ENCODE data around the gene HOXB7.

HOXB7 gene

DNA sequence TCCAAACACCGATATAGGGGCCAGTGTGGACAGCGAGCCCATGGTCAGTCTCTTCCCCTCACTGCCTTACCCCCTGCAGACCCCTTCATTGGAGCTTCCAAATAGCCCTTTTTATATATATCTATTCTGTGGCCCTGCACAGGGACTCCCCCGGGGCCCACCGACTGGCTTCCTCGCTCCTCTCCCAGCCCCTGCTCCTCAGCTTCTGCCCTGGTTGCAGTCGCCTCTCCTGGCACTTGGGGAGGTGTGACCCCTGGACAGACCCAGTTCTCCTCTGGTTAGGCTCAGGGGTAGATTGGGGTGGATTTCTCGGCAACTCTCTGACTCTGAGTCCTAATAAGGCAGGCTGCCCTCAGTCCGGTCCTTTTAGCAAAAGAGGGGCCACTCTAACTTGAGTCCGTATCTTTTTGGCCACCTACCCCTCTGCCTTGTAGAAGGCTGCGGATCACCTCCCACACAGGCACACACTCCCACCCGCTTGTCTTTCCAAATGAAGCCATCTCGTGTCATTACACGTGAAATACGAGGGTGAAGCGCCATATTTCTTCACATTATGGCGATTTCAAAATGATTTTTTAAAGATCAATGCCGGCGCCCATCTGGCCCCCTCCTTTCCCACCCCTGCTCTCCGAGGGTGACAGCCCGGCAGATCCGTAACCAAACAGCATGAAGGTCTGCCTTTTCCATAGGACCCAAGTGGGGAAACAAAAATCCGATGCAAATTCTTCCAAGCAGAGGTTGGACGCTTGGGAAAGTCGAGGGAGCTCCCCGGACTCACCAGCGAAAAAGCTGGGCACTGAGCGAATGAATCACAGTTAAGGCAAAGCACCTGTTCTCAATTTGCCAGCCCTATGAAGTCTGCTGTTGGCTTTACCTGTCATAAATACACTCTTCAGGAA, 17.1 kb upstream of the HOXB7 start:
- H3K9me3 ChIP-seq (ENCODE audit: control insufficient read depth, low read length), result no peaks in the 10 kb centered on the region
- WGBS, 2 experiments, result 15 to 20% methylated on average over 27 of the region's 27 CpGs
- peaks cover 100% of the 10 kb centered on the region for H3K27me3 ChIP-seq (ENCODE audit: control insufficient read depth, insufficient read depth, low read length, poor library complexity, severe bottlenecking)
- no peak overlapping the region for H3K27ac ChIP-seq (ENCODE audit: insufficient read depth, low read depth, low read length, poor library complexity, severe bottlenecking)
- peaks cover 4% of the 10 kb centered on the region for H3K4me1 ChIP-seq (ENCODE audit: control insufficient read depth, insufficient read depth, low read length)
- H3K36me3 ChIP-seq (ENCODE audit: control insufficient read depth, insufficient read depth, low read length), result no peaks in the 10 kb centered on the region
- H3K4me3 ChIP-seq (ENCODE audit: insufficient read depth, low read depth, low read length), result no peak overlapping the region

GRCh38 chr17:48627118-48627597, 16.3 kb upstream of the HOXB7 start:
- no peak overlapping the region for H3K4me3 ChIP-seq (ENCODE audit: insufficient read depth, low read depth, low read length)

GRCh38 chr17:48626245-48627117, 15.7 kb upstream of the HOXB7 start, which contains the start of gene HOXB9:
Gene HOXB9, minus strand, starts transcription at chr17:48626358. Its CDS starts 89 bp downstream, at chr17:48626269.
- H3K4me3 ChIP-seq (ENCODE audit: insufficient read depth, low read depth, low read length), result peak within 1 kb of the TSS; percentile 9
- no peaks in the 10 kb centered on the region for H3K36me3 ChIP-seq (ENCODE audit: control insufficient read depth, insufficient read depth, low read length)
- H3K27me3 ChIP-seq (ENCODE audit: control insufficient read depth, insufficient read depth, low read length, poor library complexity, severe bottlenecking), result peaks cover 100% of the 10 kb centered on the region
- no peak within 1 kb of the TSS for H3K27ac ChIP-seq (ENCODE audit: insufficient read depth, low read depth, low read length, poor library complexity, severe bottlenecking)
- H3K9me3 ChIP-seq (ENCODE audit: control insufficient read depth, low read length), result no peaks in the 10 kb centered on the region
- peaks cover 4% of the 10 kb centered on the region for H3K4me1 ChIP-seq (ENCODE audit: control insufficient read depth, insufficient read depth, low read length)
- WGBS, 2 experiments, result 1 to 2% methylated on average over 41 to 47 of the region's 50 CpGs

More at GRCh38 chr17:48627118-48627597, 16.3 kb upstream of the HOXB7 start:
- Histone ChIP-seq H3K27me3 (ENCODE audit: control insufficient read depth, insufficient read depth, low read length, poor library complexity, severe bottlenecking) (peaks cover 100% of the 10 kb centered on the region), H3K27ac (ENCODE audit: insufficient read depth, low read depth, low read length, poor library complexity, severe bottlenecking) (no peak overlapping the region), H3K4me1 (ENCODE audit: control insufficient read depth, insufficient read depth, low read length) (peaks cover 4% of the 10 kb centered on the region), H3K9me3 (ENCODE audit: control insufficient read depth, low read length) (no peaks in the 10 kb centered on the region), H3K36me3 (ENCODE audit: control insufficient read depth, insufficient read depth, low read length) (no peaks in the 10 kb centered on the region)
- WGBS, 2 experiments, result 4 to 6% methylated on average over 4 to 5 of the region's 5 CpGs

- 0 to 1% methylated on average over 69 of the region's 69 CpGs for WGBS, 2 experiments
- H3K9me3 ChIP-seq (ENCODE audit: control insufficient read depth, low read length), result no peaks in the 10 kb centered on the region
- peaks cover 100% of the 10 kb centered on the region for H3K27me3 ChIP-seq (ENCODE audit: control insufficient read depth, insufficient read depth, low read length, poor library complexity, severe bottlenecking)
- H3K27ac ChIP-seq (ENCODE audit: insufficient read depth, low read depth, low read length, poor library complexity, severe bottlenecking), result no peak overlapping the region
- peak overlapping the region; percentile 9 for H3K4me3 ChIP-seq (ENCODE audit: insufficient read depth, low read depth, low read length)
- H3K36me3 ChIP-seq (ENCODE audit: control insufficient read depth, insufficient read depth, low read length), result no peaks in the 10 kb centered on the region
- peaks cover 4% of the 10 kb centered on the region for H3K4me1 ChIP-seq (ENCODE audit: control insufficient read depth, insufficient read depth, low read length)
Observed at GRCh38 chr17:48625495-48626244, 14.9 kb upstream of the HOXB7 start.

DNA sequence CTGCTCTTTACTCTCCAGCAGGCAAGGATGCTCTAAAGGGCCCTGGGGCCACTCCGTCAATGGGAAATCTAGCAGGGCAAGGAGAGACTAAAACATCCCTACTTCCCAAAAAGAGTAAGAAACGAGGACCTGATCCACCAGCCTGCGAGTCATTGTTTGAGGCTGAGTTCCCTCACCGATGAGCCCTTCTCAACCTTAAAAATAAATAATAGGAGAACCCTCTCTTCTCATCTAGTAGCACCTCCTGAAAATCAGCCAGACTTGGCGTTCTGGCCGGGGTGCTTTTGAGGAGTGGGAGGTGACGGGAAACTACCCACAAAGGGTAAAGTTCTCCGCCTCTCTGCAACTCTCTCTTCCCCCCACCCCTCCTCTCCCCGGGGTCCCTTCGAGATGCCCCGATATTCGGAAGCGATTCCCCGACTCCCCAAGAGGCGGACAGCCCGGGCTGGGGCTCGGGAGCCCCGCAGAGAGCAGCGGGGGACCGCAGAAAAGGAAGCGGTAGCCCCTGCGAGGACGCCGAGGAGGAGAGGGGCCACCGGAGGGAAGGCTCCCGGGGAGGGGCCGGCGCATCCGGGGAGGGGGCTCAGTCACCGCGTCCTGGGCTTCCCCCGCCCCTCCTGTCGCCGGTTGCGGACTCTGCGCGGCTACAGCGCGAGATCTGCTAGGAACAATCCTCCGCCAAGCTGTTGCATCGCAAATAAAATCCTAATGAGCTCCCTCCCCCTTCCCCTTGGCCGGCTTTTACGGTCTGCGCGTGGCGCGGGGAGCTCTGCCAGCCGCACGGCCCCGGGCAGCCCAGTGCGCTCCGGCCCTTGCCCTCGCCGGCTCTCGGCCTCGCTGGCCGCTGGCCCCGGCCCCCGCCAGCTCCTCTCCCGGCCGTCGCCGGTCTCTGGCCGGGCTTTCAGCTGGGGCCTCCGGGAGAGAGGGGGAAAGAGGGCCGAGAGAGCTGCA, 14.0 kb upstream of the HOXB7 start:
- H3K4me3 ChIP-seq (ENCODE audit: insufficient read depth, low read depth, low read length), result peak overlapping the region; percentile 3

DNA sequence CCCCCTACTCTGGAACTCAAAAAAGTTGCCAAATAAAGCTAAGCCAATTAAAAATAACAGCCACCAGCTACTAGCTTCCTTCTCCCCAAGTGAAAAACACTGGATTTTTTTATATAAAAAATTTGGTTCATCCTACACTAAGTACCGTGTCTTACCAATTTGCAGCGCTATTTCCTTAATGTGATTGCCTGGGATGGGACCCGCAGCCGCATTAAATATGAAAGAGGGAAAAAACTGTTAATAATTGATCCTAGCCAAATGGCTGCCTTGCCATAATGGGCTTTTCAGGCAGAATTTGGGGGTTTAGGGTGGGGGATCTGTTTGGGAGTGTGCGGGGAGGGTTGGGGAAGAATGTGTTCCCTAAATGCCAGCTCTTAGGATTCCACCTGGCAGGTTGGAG, 13.3 kb upstream of the HOXB7 start:
- H3K27ac ChIP-seq (ENCODE audit: insufficient read depth, low read depth, low read length, poor library complexity, severe bottlenecking), result no peak overlapping the region
- H3K4me1 ChIP-seq (ENCODE audit: control insufficient read depth, insufficient read depth, low read length), result peaks cover 12% of the 10 kb centered on the region
- no peaks in the 10 kb centered on the region for H3K36me3 ChIP-seq (ENCODE audit: control insufficient read depth, insufficient read depth, low read length)
- 22% methylated on average over 5 of the region's 5 CpGs for WGBS, 2 experiments
- H3K9me3 ChIP-seq (ENCODE audit: control insufficient read depth, low read length), result no peaks in the 10 kb centered on the region
- no peak overlapping the region for H3K4me3 ChIP-seq (ENCODE audit: insufficient read depth, low read depth, low read length)
- H3K27me3 ChIP-seq (ENCODE audit: control insufficient read depth, insufficient read depth, low read length, poor library complexity, severe bottlenecking), result peaks cover 100% of the 10 kb centered on the region

More for the DNA sequence above, 14.0 kb upstream of the HOXB7 start:
- Histone ChIP-seq H3K4me1 (ENCODE audit: control insufficient read depth, insufficient read depth, low read length) (peaks cover 6% of the 10 kb centered on the region), H3K27ac (ENCODE audit: insufficient read depth, low read depth, low read length, poor library complexity, severe bottlenecking) (no peak overlapping the region), H3K36me3 (ENCODE audit: control insufficient read depth, insufficient read depth, low read length) (no peaks in the 10 kb centered on the region), H3K9me3 (ENCODE audit: control insufficient read depth, low read length) (no peaks in the 10 kb centered on the region), H3K27me3 (ENCODE audit: control insufficient read depth, insufficient read depth, low read length, poor library complexity, severe bottlenecking) (peaks cover 100% of the 10 kb centered on the region)
- 1% methylated on average over 66 of the region's 66 CpGs for WGBS, 2 experiments

- Histone ChIP-seq H3K9me3 (ENCODE audit: control insufficient read depth, low read length) (no peaks in the 10 kb centered on the region), H3K4me1 (ENCODE audit: control insufficient read depth, insufficient read depth, low read length) (peaks cover 12% of the 10 kb centered on the region), H3K36me3 (ENCODE audit: control insufficient read depth, insufficient read depth, low read length) (no peaks in the 10 kb centered on the region), H3K27me3 (ENCODE audit: control insufficient read depth, insufficient read depth, low read length, poor library complexity, severe bottlenecking) (peaks cover 100% of the 10 kb centered on the region), H3K27ac (ENCODE audit: insufficient read depth, low read depth, low read length, poor library complexity, severe bottlenecking) (no peak overlapping the region), H3K4me3 (ENCODE audit: insufficient read depth, low read depth, low read length) (no peak overlapping the region)
- WGBS, 2 experiments, result 11 to 16% methylated on average over 4 of the region's 4 CpGs
Observed at GRCh38 chr17:48623583-48623982, 12.8 kb upstream of the HOXB7 start.

DNA sequence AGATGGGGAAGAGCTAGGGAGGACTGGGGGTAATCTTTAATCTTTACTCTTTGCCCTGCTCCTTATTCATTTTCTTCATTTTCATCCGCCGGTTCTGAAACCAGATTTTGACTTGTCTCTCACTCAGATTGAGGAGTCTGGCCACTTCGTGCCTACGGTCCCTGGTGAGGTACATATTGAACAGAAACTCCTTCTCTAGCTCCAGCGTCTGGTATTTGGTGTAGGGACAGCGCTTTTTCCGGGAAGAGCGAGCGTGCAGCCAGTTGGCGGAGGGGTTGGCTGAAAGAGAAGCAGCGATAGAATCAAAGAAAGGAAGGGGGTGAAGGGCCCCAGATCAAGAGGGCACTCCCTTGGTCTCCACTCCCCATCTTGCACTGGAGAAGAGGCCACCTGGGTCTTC, 12.0 kb upstream of the HOXB7 start:
- no peaks in the 10 kb centered on the region for H3K36me3 ChIP-seq (ENCODE audit: control insufficient read depth, insufficient read depth, low read length)
- 13 to 15% methylated on average over 11 of the region's 11 CpGs for WGBS, 2 experiments
- H3K27me3 ChIP-seq (ENCODE audit: control insufficient read depth, insufficient read depth, low read length, poor library complexity, severe bottlenecking), result peaks cover 100% of the 10 kb centered on the region
- H3K27ac ChIP-seq (ENCODE audit: insufficient read depth, low read depth, low read length, poor library complexity, severe bottlenecking), result no peak overlapping the region
- H3K4me1 ChIP-seq (ENCODE audit: control insufficient read depth, insufficient read depth, low read length), result peaks cover 12% of the 10 kb centered on the region
- H3K9me3 ChIP-seq (ENCODE audit: control insufficient read depth, low read length), result no peaks in the 10 kb centered on the region
- no peak overlapping the region for H3K4me3 ChIP-seq (ENCODE audit: insufficient read depth, low read depth, low read length)

All from ectodermal cell (in vitro differentiated cells).